Neural progenitor cell (in vitro differentiated cells): ENCODE results near the gene PKDREJ.
"Not testable (repeated sequence)": the region's sequence is repeated elsewhere in the genome, so short reads cannot be mapped to it uniquely, and the experiment has no call there.

ENCODE experiments used
- EZH2 ChIP-seq: fragments of 200-600 bp; sonication (generic); IDR thresholded peaks from 2 replicates; pipeline ENCODE4 v1.6.1; 2017; ENCODE audit warnings: antibody characterized with exemption, mild to moderate bottlenecking, moderate library complexity
- TF ChIP-seq, protein P1 (sequence below): fragments of 200-600 bp; sonication (generic); IDR thresholded peaks from 2 replicates; pipeline ENCODE4 v1.5.1; 2017; ENCODE audit warnings: antibody characterized with exemption, mild to moderate bottlenecking

DNA sequence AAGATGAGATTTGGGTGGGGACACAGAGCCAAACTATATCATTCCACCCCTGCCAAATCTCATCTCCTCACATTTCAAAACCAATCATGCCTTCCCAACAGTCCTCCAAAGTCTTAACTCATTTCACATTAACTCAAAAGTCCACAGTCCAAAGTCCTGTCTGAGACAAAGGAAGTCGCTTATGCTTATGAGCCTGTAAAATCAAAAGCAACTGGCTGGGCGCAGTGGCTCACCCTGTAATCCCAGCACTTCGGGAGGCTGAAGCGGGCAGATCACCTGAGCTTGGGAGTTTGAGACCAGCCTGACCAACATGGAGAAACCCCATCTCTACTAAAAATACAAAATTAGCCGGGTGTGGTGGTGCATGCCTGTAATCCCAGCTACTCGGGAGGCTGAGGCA is 1.4 kb upstream of the PKDREJ start:
- not testable (repeated sequence) for TF ChIP-seq EZH2
- TF ChIP-seq, protein P1, sequence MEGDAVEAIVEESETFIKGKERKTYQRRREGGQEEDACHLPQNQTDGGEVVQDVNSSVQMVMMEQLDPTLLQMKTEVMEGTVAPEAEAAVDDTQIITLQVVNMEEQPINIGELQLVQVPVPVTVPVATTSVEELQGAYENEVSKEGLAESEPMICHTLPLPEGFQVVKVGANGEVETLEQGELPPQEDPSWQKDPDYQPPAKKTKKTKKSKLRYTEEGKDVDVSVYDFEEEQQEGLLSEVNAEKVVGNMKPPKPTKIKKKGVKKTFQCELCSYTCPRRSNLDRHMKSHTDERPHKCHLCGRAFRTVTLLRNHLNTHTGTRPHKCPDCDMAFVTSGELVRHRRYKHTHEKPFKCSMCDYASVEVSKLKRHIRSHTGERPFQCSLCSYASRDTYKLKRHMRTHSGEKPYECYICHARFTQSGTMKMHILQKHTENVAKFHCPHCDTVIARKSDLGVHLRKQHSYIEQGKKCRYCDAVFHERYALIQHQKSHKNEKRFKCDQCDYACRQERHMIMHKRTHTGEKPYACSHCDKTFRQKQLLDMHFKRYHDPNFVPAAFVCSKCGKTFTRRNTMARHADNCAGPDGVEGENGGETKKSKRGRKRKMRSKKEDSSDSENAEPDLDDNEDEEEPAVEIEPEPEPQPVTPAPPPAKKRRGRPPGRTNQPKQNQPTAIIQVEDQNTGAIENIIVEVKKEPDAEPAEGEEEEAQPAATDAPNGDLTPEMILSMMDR = not testable (repeated sequence)
